IMR-90 (cell line): ENCODE measurements around the gene CLDN18. TPM values are rescaled to one million over a fixed set of nuclear protein-coding genes. Genes with fewer than 3 reads are reported as not detected.

Experiments used
- ATAC-seq: fragments of 200-7000 bp; cut with Tn5 transposase; 2 replicates; pipeline ENCODE4 v1.9.1; 2020; ENCODE audit warnings: low read depth, mild to moderate bottlenecking, moderate library complexity
- Bru-seq: library from RNA; stranded (reverse); fragments of 400-500 nt; gene quantifications from one replicate; lab custom pipeline; 2021; lab: Mats Ljungman, UMichigan
- BruChase-seq, 2 experiments: library from RNA; stranded (reverse); fragments of 400-500 nt; gene quantifications; one replicate each; lab custom pipeline; 2021; lab: Mats Ljungman, UMichigan
- BruUV-seq: library from RNA; stranded (reverse); fragments of 400-500 nt; replicated peaks from 2 replicates; lab custom pipeline; 2021; lab: Mats Ljungman, UMichigan
- CTCF ChIA-PET: fragments of 300-600 bp; formaldehyde crosslinking; extraction: SDS; loops from one replicate; lab custom pipeline; 2021; ENCODE audit warnings: antibody characterized with exemption; lab: Yijun Ruan, JAX
- POLR2A ChIA-PET: fragments of 300-600 bp; sonication (Branson Sonifier 250); formaldehyde crosslinking; loops from one replicate; lab custom pipeline; 2022; ENCODE audit warnings: antibody characterized with exemption; ENCODE audit not compliant: unreplicated experiment; lab: Charles Lee
- DNase-seq: peaks from one replicate; pipeline ENCODE4 v3.0.0; 2013
- H2AFZ ChIP-seq: replicated peaks from 2 replicates; pipeline ENCODE3; 2013; ENCODE audit warnings: low read length, mild to moderate bottlenecking; ENCODE audit not compliant: poor library complexity
- H2AK5ac ChIP-seq: 2 replicates; pipeline ENCODE4 v1.6.1; 2013; ENCODE audit warnings: low read depth, low read length, inconsistent platforms
- H2AK9ac ChIP-seq: replicated peaks from 2 replicates; pipeline ENCODE3; 2013; ENCODE audit warnings: mild to moderate bottlenecking, low read depth, low read length, moderate library complexity; ENCODE audit not compliant: poor library complexity
- H2BK120ac ChIP-seq: 2 replicates; pipeline ENCODE4 v1.6.1; 2013; ENCODE audit warnings: low read depth, low read length, inconsistent platforms
- H2BK15ac ChIP-seq: 3 replicates; pipeline ENCODE4 v1.6.1; 2013; ENCODE audit warnings: low read depth, low read length, inconsistent platforms
- H2BK20ac ChIP-seq: 2 replicates; pipeline ENCODE4 v1.6.1; 2013; ENCODE audit warnings: low read depth, mild to moderate bottlenecking, inconsistent platforms, low read length, moderate library complexity
- H2BK5ac ChIP-seq: 2 replicates; pipeline ENCODE4 v1.6.1; 2013; ENCODE audit warnings: mild to moderate bottlenecking, low read depth, low read length, inconsistent platforms; ENCODE audit not compliant: poor library complexity, severe bottlenecking
- H3K14ac ChIP-seq: replicated peaks from 2 replicates; pipeline ENCODE4 v1.6.1; 2013; ENCODE audit warnings: low read depth, low read length, inconsistent platforms
- H3K18ac ChIP-seq: 2 replicates; pipeline ENCODE4 v1.6.1; 2013; ENCODE audit warnings: low read depth, low read length, control low read depth
- H3K23ac ChIP-seq: 2 replicates; pipeline ENCODE4 v1.6.1; 2013; ENCODE audit warnings: low read depth, low read length, inconsistent platforms
- H3K27ac ChIP-seq: 2 replicates; pipeline ENCODE4 v1.5.1; 2013; ENCODE audit warnings: mild to moderate bottlenecking, control low read depth, low read length; ENCODE audit not compliant: insufficient read depth
- H3K27me3 ChIP-seq: 2 replicates; pipeline ENCODE4 v1.6.1; 2013; ENCODE audit warnings: low read length; ENCODE audit not compliant: control insufficient read depth, insufficient read depth
- H3K36me3 ChIP-seq: 2 replicates; pipeline ENCODE4 v1.6.1; 2013; ENCODE audit warnings: low read length, mixed read lengths; ENCODE audit not compliant: control insufficient read depth, insufficient read depth
- H3K4ac ChIP-seq: 2 replicates; pipeline ENCODE4 v1.6.1; 2013; ENCODE audit warnings: low read depth, low read length, inconsistent platforms
- H3K4me1 ChIP-seq: 2 replicates; pipeline ENCODE4 v1.6.1; 2013; ENCODE audit warnings: low read length, mixed read lengths; ENCODE audit not compliant: control insufficient read depth, insufficient read depth
- H3K4me2 ChIP-seq: 2 replicates; pipeline ENCODE4 v1.6.1; 2013; ENCODE audit warnings: low read depth, mild to moderate bottlenecking, control low read depth, low read length, moderate library complexity
- H3K4me3 ChIP-seq: 2 replicates; pipeline ENCODE4 v1.5.1; 2013; ENCODE audit warnings: low read depth, mild to moderate bottlenecking, control low read depth, low read length, moderate library complexity; ENCODE audit not compliant: insufficient read depth
- H3K56ac ChIP-seq: 2 replicates; pipeline ENCODE4 v1.6.1; 2013; ENCODE audit warnings: low read length, inconsistent platforms; ENCODE audit not compliant: insufficient read depth; ENCODE audit errors: extremely low read depth
- H3K79me1 ChIP-seq, 2 experiments: 2 replicates each; pipeline ENCODE4 v1.6.1; 2013; ENCODE audit warnings: low read length in 2 of 2, inconsistent platforms in 1 of 2, low read depth in 1 of 2
- H3K9ac ChIP-seq: 2 replicates; pipeline ENCODE4 v1.6.1; 2013; ENCODE audit warnings: low read depth, low read length, control low read depth
- H3K9me1 ChIP-seq: 2 replicates; pipeline ENCODE4 v1.6.1; 2013; ENCODE audit warnings: low read length, inconsistent platforms; ENCODE audit not compliant: insufficient read depth
- H3K9me3 ChIP-seq: 2 replicates; pipeline ENCODE4 v1.6.1; 2013; ENCODE audit warnings: low read length; ENCODE audit not compliant: control insufficient read depth, insufficient read depth
- H4K20me1 ChIP-seq: 2 replicates; pipeline ENCODE4 v1.6.1; 2013; ENCODE audit warnings: low read length, inconsistent platforms; ENCODE audit not compliant: insufficient read depth
- H4K5ac ChIP-seq: 2 replicates; pipeline ENCODE4 v1.6.1; 2013; ENCODE audit warnings: mild to moderate bottlenecking, low read depth, low read length, control low read depth
- H4K8ac ChIP-seq, 2 experiments: 2 replicates each; pipeline ENCODE4 v1.6.1; 2013; ENCODE audit warnings: low read depth in 2 of 2, low read length in 2 of 2, control low read depth in 1 of 2, inconsistent platforms in 1 of 2
- H4K91ac ChIP-seq: 2 replicates; pipeline ENCODE4 v1.6.1; 2013; ENCODE audit warnings: low read depth, low read length, inconsistent platforms; ENCODE audit not compliant: insufficient read depth
- BHLHE40 ChIP-seq: fragments of 150-350 bp; IDR thresholded peaks from 2 replicates; pipeline ENCODE4 v1.6.1; 2016; ENCODE audit warnings: mild to moderate bottlenecking, low read depth, low read length
- CHD1 ChIP-seq: IDR thresholded peaks from 2 replicates; pipeline ENCODE4 v1.6.1; 2012; ENCODE audit warnings: low read depth, low read length, improper control_type of control experiment
- FOS ChIP-seq: fragments of 150-350 bp; IDR thresholded peaks from 2 replicates; pipeline ENCODE4 v1.6.1; 2016; ENCODE audit warnings: low read depth, low read length
- MAZ ChIP-seq: IDR thresholded peaks from 2 replicates; pipeline ENCODE4 v1.6.1; 2012; ENCODE audit warnings: low read depth, mild to moderate bottlenecking, low read length, improper control_type of control experiment, moderate library complexity, borderline replicate concordance
- MXI1 ChIP-seq: IDR thresholded peaks from 2 replicates; pipeline ENCODE4 v1.6.1; 2012; ENCODE audit warnings: low read depth, mild to moderate bottlenecking, low read length, moderate library complexity, borderline replicate concordance
- POLR2A ChIP-seq: IDR thresholded peaks from 2 replicates; pipeline ENCODE4 v1.6.1; 2012; ENCODE audit warnings: mild to moderate bottlenecking, low read depth, low read length
- RAD21 ChIP-seq: IDR thresholded peaks from 2 replicates; pipeline ENCODE4 v1.6.1; 2012; ENCODE audit warnings: low read length, improper control_type of control experiment
- SMC3 ChIP-seq: fragments of 150-350 bp; IDR thresholded peaks from 2 replicates; pipeline ENCODE4 v1.6.1; 2016; ENCODE audit warnings: low read depth, mild to moderate bottlenecking, antibody characterized with exemption, low read length, moderate library complexity
- WGBS, 2 experiments: methylation state at CpG; one replicate each; pipeline versions ENCODE4 v1.1.5 to v1.1.7; 2013; ENCODE audit warnings: missing lambda C conversion rate in 2 of 2; ENCODE audit not compliant: insufficient read length in 1 of 2; ENCODE audit errors: extremely low coverage in 2 of 2; 5-methylcytosine and 5-hydroxymethylcytosine counted together
- dilution Hi-C: fragments of 300-500 bp; cut with HindIII; formaldehyde crosslinking; loops from one replicate; pipeline ENCODE4 v1.14.3; 2018; ENCODE audit warnings: low sequenced_read_pairs; ENCODE audit not compliant: unreplicated experiment
- in situ Hi-C: fragments of 300-500 bp; cut with MboI; formaldehyde crosslinking; loops from 3 replicates; pipeline ENCODE4 v1.14.3; 2019; ENCODE audit warnings: low sequenced_read_pairs, inconsistent platforms, mixed read lengths
- intact Hi-C: fragments of 100-400 bp; cut with micrococcal nuclease; formaldehyde crosslinking; loops from 2 replicates; pipeline ENCODE4 v1.10.0; 2022
- long read RNA-seq: library from polyadenylated mRNA; unstranded; transcript quantifications from one replicate; pipeline ENCODE4 v2.0.0, GENCODE V29; 2021; ENCODE audit not compliant: unreplicated experiment
- polyA plus RNA-seq, 3 experiments: library from polyadenylated mRNA; depleted of rRNA; stranded (reverse); fragments of >200 nt; gene quantifications; 2 replicates each; pipeline ENCODE4 v1.2.3, GENCODE V29; 2012; ENCODE audit warnings: low replicate concordance in 1 of 3
- total RNA-seq: library from RNA; depleted of rRNA; stranded (reverse); fragments of >200 nt; gene quantifications from 2 replicates; pipeline ENCODE4 v1.2.3, GENCODE V29; 2012; rRNA removed
- TF ChIP-seq, protein P1 (sequence below): conservative IDR thresholded peaks from 2 replicates; pipeline ENCODE4 v1.5.1; 2012; ENCODE audit warnings: mild to moderate bottlenecking, low read depth, low read length, improper control_type of control experiment
- TF ChIP-seq, protein P2 (sequence below): fragments of 150-350 bp; IDR thresholded peaks from 2 replicates; pipeline ENCODE4 v1.6.1; 2017; ENCODE audit warnings: mild to moderate bottlenecking, antibody characterized with exemption, low read length, low read depth

Gene CLDN18
- total RNA-seq (not detected in 2 replicates), polyA plus RNA-seq (2012; rRNA removed) (not detected in 2 replicates), Bru-seq, nascent RNA (not detected), BruChase-seq, experiment 1, labeled RNA remaining after a 6-hour chase (not detected), BruChase-seq, experiment 2, labeled RNA remaining after a 2-hour chase (not detected)
- polyA plus RNA-seq (2012; cell fraction: cytosol; rRNA removed) = not detected in 2 replicates
- polyA plus RNA-seq (2012; cell fraction: nucleus; rRNA removed; ENCODE audit: low replicate concordance) = not detected in 2 replicates
- long read RNA-seq = 0 reads

DNA sequence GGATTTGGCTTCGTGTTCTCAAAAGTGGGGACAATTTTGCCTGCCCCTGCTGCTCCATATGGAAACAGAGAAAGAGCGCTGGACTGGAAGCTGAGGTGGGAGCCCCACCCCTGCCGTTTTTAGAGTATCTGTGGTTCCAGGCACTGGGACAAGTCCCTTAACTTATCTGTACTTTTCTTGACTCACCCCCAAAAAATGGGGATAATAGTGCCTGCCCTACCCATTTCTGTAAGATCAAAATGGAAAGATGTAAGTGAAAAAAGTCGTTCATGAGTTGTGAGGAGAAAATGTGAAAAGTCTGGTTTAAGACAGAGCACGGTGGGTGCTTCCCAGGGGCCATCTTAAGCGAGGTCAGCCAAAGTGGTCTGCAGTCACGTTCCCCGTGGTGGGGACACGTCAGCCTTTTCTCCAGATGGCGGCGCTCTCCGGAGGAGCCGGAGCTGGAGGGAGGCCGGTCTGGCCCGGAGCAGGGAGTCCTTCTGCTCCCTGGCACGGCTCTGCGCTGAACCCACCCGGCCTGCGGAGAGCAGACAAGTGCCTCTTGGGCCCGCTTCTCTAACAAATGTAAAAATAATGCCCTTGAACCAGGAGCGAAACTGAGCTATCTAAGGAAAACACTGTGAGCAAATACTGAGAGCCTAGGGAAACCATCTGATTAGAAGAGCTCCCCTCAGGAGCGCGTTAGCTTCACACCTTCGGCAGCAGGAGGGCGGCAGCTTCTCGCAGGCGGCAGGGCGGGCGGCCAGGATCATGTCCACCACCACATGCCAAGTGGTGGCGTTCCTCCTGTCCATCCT lies at the start of gene CLDN18:
TSS of gene CLDN18 (plus strand) at position 690 of the 797 bp plus-strand sequence. CDS start at position 751, 61 bp downstream.
- Histone ChIP-seq H3K9me3 (no peaks in the 10 kb centered on the region), H2AK9ac (no peak within 1 kb of the TSS), H3K56ac (no peak within 1 kb of the TSS), H3K79me1 (no peaks in the 10 kb centered on the region), H3K4me1 (no peaks in the 10 kb centered on the region), H4K20me1 (no peaks in the 10 kb centered on the region), H3K14ac (no peak within 1 kb of the TSS), H2BK120ac (no peak within 1 kb of the TSS), H3K36me3 (no peaks in the 10 kb centered on the region; the same call in 1 of the 2 replicates), H3K18ac (no peak within 1 kb of the TSS), H3K27me3 (no peaks in the 10 kb centered on the region), H2BK20ac (no peak within 1 kb of the TSS), H3K23ac (no peak within 1 kb of the TSS), H2BK15ac (no peak within 1 kb of the TSS), H3K27ac (no peak within 1 kb of the TSS), H3K9me1 (no peaks in the 10 kb centered on the region; the same call in 1 of the 2 replicates), H3K9ac (no peak within 1 kb of the TSS), H2AFZ (no peak within 1 kb of the TSS), H4K8ac (no peak within 1 kb of the TSS), H4K5ac (no peak within 1 kb of the TSS), H3K4ac (no peak within 1 kb of the TSS), H2AK5ac (no peak within 1 kb of the TSS), H3K4me3 (no peak within 1 kb of the TSS), H4K91ac (no peak within 1 kb of the TSS), H2BK5ac (no peak within 1 kb of the TSS), H3K4me2 (no peak within 1 kb of the TSS)
- dilution Hi-C loops (no loop called here), in situ Hi-C loops (no loop called here), intact Hi-C loops (no loop called here)
- ATAC-seq (no peak), DNase-seq (no peak)
- 89% methylated on average over 12 of the region's 30 CpGs; no CpG with 5 or more reads in 1 of the 2 experiments for WGBS, 2 experiments
- ChIA-PET CTCF (no interaction called here), POLR2A (no interaction called here)
- BruUV-seq = no TSS peak
- no peak for TF ChIP-seq CHD1
- no peak for TF ChIP-seq FOS
- no peak for TF ChIP-seq MXI1
- TF ChIP-seq, protein P1, sequence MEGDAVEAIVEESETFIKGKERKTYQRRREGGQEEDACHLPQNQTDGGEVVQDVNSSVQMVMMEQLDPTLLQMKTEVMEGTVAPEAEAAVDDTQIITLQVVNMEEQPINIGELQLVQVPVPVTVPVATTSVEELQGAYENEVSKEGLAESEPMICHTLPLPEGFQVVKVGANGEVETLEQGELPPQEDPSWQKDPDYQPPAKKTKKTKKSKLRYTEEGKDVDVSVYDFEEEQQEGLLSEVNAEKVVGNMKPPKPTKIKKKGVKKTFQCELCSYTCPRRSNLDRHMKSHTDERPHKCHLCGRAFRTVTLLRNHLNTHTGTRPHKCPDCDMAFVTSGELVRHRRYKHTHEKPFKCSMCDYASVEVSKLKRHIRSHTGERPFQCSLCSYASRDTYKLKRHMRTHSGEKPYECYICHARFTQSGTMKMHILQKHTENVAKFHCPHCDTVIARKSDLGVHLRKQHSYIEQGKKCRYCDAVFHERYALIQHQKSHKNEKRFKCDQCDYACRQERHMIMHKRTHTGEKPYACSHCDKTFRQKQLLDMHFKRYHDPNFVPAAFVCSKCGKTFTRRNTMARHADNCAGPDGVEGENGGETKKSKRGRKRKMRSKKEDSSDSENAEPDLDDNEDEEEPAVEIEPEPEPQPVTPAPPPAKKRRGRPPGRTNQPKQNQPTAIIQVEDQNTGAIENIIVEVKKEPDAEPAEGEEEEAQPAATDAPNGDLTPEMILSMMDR = no peak
- no peak for TF ChIP-seq MAZ
- no peak for TF ChIP-seq BHLHE40
- no peak for TF ChIP-seq POLR2A
- no peak for TF ChIP-seq SMC3
- TF ChIP-seq RAD21 = no peak
- TF ChIP-seq, protein P2, sequence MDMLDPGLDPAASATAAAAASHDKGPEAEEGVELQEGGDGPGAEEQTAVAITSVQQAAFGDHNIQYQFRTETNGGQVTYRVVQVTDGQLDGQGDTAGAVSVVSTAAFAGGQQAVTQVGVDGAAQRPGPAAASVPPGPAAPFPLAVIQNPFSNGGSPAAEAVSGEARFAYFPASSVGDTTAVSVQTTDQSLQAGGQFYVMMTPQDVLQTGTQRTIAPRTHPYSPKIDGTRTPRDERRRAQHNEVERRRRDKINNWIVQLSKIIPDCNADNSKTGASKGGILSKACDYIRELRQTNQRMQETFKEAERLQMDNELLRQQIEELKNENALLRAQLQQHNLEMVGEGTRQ = no peak
